ENCODE results near the gene TP63. TPM values are rescaled to one million over a fixed set of nuclear protein-coding genes. Genes with fewer than 3 reads are reported as not detected.

The TP63 gene
- polyA plus RNA-seq, 3 donors = not detected

DNA sequence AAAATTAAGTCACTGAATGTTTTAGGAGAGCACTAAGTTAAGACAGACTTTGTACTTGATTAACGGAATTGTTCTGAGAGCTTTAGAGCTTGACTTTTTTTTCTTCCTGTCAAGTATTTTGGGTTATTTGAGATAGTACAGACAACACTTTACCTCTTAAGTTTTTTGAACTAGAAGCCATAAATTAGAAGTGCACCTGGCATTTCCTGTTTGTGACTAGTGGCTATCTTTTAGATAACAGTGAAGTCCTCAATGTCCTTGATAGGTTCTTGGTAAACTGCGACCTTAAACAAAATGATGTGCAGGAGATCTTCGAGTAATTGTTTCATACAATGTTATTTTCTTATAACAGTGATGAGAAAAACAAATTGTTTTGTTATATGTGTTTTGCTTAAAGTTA, 213.9 kb downstream of the TP63 start:
- Mint-ChIP-seq H3K27ac (no peak overlapping the region), H3K27me3 (ENCODE audit: low read depth in 3 of 3) (peaks cover 0 to 2% (median 0%) of the 10 kb centered on the region in 3 donors), H3K4me3 (no peak overlapping the region), H3K4me1 (no peaks in the 10 kb centered on the region), H3K36me3 (no peaks in the 10 kb centered on the region), H3K9me3 (peaks cover 1 to 10% (median 4%) of the 10 kb centered on the region in 7 donors)
- Histone ChIP-seq H3K27me3 (ENCODE audit: control insufficient read depth in 2 of 2, insufficient read depth in 2 of 2, low read length in 2 of 2) (no peaks in the 10 kb centered on the region), H2AFZ (ENCODE audit: insufficient read depth, low read depth, low read length, poor library complexity, severe bottlenecking) (no peak overlapping the region), H3K36me3 (replicated peaks in 1 of 2; ENCODE audit: control insufficient read depth in 1 of 2, insufficient read depth in 2 of 2, low read length in 2 of 2) (no peaks in the 10 kb centered on the region), H4K20me1 (ENCODE audit: insufficient read depth, low read length) (no peaks in the 10 kb centered on the region), H3K9me3 (replicated peaks in 1 of 2; ENCODE audit: control insufficient read depth in 1 of 2, insufficient read depth in 1 of 2, low read length in 2 of 2) (no peaks in the 10 kb centered on the region), H3K27ac (ENCODE audit: low read depth in 1 of 2, low read length in 2 of 2) (no peak overlapping the region), H3K4me2 (replicated peaks; ENCODE audit: extremely low read depth, low read length, poor library complexity, severe bottlenecking) (no peak overlapping the region), H3K4me3 (replicated peaks in 1 of 3; ENCODE audit: low read depth in 2 of 3, low read length in 3 of 3) (no peak overlapping the region), H3K9ac (ENCODE audit: insufficient read depth, low read length, poor library complexity, severe bottlenecking) (no peak overlapping the region), H3K4me1 (ENCODE audit: control insufficient read depth in 1 of 2, insufficient read depth in 2 of 2, low read length in 2 of 2) (no peaks in the 10 kb centered on the region), H3K79me2 (ENCODE audit: insufficient read depth, low read length) (no peaks in the 10 kb centered on the region)
- no CpG with 5 or more reads among the region's 3 CpGs for WGBS (ENCODE audit: insufficient coverage)
- TF ChIP-seq, protein P1, sequence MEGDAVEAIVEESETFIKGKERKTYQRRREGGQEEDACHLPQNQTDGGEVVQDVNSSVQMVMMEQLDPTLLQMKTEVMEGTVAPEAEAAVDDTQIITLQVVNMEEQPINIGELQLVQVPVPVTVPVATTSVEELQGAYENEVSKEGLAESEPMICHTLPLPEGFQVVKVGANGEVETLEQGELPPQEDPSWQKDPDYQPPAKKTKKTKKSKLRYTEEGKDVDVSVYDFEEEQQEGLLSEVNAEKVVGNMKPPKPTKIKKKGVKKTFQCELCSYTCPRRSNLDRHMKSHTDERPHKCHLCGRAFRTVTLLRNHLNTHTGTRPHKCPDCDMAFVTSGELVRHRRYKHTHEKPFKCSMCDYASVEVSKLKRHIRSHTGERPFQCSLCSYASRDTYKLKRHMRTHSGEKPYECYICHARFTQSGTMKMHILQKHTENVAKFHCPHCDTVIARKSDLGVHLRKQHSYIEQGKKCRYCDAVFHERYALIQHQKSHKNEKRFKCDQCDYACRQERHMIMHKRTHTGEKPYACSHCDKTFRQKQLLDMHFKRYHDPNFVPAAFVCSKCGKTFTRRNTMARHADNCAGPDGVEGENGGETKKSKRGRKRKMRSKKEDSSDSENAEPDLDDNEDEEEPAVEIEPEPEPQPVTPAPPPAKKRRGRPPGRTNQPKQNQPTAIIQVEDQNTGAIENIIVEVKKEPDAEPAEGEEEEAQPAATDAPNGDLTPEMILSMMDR (IDR thresholded peaks at IDR 0.05) = no peak
- intact Hi-C loops (cut with micrococcal nuclease) = no loop called here
- DNase-seq = no peak

DNA sequence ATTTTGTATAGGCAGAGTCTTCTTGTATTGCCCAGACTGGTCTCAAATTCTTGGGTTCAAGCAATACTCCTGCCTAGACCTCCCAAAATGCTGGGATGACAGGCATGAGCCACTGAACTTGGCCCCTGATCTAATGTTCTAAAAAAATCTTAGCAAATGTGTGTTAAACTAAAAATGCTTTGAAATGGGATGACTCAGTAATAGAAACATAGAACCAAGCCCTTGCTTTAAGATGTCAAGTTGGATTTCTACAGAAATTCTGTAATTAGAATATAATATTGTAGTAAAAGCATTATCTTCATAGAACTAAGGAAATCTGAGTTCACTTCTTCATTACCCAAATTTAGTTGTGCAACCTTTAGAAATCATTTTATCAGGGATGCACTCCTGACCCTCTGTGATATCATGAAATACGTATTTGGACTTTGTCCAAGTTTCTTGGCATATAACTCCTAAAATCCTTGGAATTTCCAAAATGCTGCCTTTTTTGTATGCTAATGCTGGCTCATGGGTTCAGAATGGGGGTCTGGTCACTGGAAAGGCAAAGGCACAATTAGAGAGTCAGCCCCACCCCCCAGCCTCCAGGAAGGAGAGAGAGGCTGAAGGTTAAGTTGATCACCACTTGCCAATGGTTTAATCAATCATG, 217.3 kb downstream of the TP63 start:
- intact Hi-C loops (cut with micrococcal nuclease) = no loop called here
- Histone ChIP-seq H3K36me3 (replicated peaks in 1 of 2; ENCODE audit: control insufficient read depth in 1 of 2, insufficient read depth in 2 of 2, low read length in 2 of 2) (no peaks in the 10 kb centered on the region), H3K27me3 (ENCODE audit: control insufficient read depth in 2 of 2, insufficient read depth in 2 of 2, low read length in 2 of 2) (no peaks in the 10 kb centered on the region), H4K20me1 (ENCODE audit: insufficient read depth, low read length) (no peaks in the 10 kb centered on the region), H3K9me3 (replicated peaks in 1 of 2; ENCODE audit: control insufficient read depth in 1 of 2, insufficient read depth in 1 of 2, low read length in 2 of 2) (peaks cover 0 to 4% of the 10 kb centered on the region in 2 donors), H2AFZ (ENCODE audit: insufficient read depth, low read depth, low read length, poor library complexity, severe bottlenecking) (no peak overlapping the region), H3K4me1 (ENCODE audit: control insufficient read depth in 1 of 2, insufficient read depth in 2 of 2, low read length in 2 of 2) (no peaks in the 10 kb centered on the region), H3K79me2 (ENCODE audit: insufficient read depth, low read length) (no peaks in the 10 kb centered on the region), H3K4me3 (replicated peaks in 1 of 3; ENCODE audit: low read depth in 2 of 3, low read length in 3 of 3) (no peak overlapping the region), H3K4me2 (replicated peaks; ENCODE audit: extremely low read depth, low read length, poor library complexity, severe bottlenecking) (no peak overlapping the region), H3K27ac (ENCODE audit: low read depth in 1 of 2, low read length in 2 of 2) (no peak overlapping the region), H3K9ac (ENCODE audit: insufficient read depth, low read length, poor library complexity, severe bottlenecking) (no peak overlapping the region)
- DNase-seq = no peak
- Mint-ChIP-seq H3K9me3 (peaks cover 1 to 13% (median 5%) of the 10 kb centered on the region in 7 donors), H3K4me1 (no peaks in the 10 kb centered on the region), H3K36me3 (no peaks in the 10 kb centered on the region), H3K27me3 (ENCODE audit: low read depth in 3 of 3) (peaks cover 0 to 2% (median 2%) of the 10 kb centered on the region in 3 donors), H3K27ac (no peak overlapping the region), H3K4me3 (no peak overlapping the region)
- TF ChIP-seq, protein P1 (IDR thresholded peaks at IDR 0.05) = no peak
- WGBS (ENCODE audit: insufficient coverage) = 86% methylated on average over 1 of the region's 1 CpG

Measured in CD14-positive monocyte (primary cell).